NCI-H2196 treated with DMSO at 0.1 percent for 48 hours (cell line): Measurements from ENCODE around the gene SULF2.

ENCODE experiments used
- DNase-seq: peaks from one replicate; lab custom pipeline; 2025; ENCODE audit not compliant: unreplicated experiment; lab: John Stamatoyannopoulos, UW

Gene SULF2

DNA sequence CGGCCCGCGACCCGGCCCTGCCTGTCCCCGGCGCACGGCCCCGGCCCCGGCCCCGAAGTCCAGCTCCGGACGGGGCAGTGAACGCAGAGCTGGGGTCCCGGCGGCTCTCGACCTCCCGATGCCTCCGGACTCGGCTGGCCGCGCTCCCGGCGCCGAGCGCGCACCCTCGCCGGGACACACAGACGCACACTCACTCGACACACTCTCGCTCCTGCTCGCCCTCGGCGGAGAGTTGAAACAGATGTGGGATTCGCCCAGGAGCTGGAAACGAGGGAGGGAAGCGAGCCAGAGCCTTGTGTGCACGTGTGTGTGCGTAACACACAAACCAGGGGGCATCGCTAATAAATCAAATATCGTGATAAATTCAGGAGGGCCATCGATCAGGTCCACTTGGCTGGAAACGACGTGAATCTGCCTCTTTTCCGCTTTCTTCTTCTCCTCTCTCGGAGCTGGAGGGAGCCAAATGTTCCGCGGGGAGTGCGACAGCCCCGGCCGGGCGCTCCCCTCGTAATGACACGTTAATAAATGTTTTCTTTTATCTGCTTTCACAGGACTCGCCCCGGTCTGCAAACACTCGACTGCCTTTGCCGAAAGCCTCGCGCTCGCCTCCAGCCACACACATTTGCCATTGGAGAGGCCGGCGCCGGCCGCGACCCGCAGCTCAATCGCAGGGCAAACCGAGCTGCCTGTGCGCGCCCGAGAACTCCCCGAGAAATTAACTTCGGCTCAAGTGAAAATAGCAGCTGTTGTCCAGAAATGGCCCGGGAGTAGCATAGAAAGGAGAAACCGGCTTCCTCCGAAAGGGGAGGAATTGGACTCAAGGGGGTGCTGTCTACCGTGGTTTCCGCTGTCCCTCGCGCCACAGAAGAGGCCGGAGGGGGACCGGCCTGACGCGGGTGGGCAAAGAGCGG is 828 bp upstream of the SULF2 start:
- DNase-seq: peak; percentile 36

- no peak for DNase-seq
Observed at GRCh38 chr20:47784599-47785310, 526 bp downstream of the SULF2 start.

DNA sequence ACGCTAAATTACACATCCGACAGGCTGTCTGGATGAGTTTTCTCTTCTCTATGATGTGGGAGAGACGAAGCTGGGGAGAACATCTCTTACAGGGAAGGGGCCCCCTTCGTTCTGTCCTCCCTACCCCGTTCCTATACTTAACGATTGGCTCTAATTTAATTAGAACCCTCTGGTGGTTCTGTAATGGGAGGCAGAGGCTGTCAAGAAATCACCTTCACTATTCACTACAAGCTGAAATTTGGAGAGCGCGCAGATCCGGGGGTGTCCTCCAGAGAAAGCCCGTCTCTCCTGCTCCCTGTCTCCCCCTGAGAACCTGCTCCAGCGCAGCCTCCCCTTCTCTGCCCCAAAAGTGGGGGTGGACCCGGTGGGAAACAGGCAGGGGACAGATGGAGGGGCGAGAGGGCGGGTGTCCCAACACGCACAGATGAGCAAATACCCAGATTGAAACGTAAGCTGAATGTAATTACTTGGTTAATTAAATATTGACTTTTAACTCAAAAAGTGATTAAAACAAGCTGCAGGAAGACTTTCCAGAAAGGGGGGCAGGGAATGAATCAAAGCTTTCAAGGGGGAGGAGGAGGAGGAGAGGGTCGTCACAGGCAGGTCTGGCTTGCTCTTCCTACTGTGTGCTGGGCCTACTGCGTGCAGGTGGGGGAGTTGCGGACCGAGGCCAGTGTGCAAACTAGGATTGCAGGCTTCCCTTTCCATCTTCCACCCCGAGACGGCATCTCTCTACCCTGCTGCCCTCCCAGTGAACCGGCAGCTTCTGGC is 1.3 kb downstream of the SULF2 start:
- no peak for DNase-seq

DNA sequence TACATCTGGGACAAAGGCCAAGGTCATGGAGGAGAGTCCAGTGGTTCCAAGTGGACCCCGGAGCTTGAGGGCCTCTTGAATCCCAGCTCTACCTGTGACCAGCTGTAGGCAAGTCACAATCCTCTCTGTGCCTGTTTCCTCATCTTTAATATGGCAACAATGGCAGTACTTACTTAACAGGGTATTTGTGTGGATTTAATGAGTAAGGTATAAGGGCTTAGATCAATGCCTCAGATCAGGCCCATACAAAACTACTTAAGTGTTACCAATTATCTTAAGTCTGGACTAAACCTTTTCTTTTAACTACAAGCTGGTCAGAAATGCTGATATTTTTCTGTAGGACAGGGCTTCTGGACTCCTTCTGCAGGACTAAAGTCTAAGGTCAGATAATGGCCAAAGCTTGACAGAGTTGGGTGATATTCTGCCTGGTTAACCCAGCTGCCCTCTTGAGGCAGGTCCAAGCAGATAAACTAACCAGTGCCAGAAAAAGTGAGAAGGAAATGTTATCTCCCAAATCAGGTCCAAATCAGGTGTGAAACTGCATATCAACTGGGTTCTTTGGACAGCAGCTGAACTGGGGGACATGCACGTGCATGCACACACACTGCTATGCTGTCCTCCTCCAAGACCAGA is 2.2 kb downstream of the SULF2 start:
- DNase-seq: no peak

DNA sequence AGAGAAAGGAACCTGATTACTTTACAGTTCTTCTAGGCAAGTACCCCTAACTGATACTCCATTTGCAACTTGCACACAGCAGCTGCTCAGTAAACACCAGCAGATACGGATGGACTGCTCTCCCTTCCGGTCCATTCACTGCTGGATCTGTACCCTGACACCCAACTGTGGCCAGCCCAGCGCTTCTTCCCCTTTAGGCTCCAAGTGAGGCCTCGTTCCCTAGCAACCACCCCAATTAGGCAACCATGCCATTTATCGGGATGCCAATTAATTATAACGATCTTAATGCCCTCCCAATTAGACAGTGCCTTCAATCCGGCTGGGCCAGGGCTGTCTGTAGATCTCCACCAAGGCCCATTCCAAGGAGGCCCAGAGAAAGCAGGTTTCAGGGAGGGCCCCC is 3.2 kb downstream of the SULF2 start:
- DNase-seq: no peak

DNA sequence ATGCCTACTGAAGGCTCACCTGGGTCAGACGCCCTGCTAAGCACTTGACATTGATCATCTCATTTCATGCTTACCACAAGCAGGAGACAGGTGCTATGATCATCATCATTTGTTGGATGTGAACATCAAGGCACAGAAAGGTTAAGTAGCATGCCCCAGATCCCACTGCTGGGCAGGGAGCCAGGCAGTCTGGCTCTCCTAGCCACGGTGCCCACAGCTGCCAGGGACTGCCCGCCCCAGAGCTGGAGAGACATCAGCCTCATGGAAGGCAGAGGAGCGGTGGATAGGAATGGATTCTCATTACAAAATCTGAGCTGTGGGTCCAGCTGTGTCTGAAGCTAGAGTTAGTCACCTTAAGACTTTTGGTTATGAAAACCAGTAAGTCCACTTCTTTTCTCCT is 3.6 kb downstream of the SULF2 start:
- peak; percentile 69 for DNase-seq

GRCh38 chr20:47780720-47781389 is 4.4 kb downstream of the SULF2 start:
- DNase-seq: no peak

DNA sequence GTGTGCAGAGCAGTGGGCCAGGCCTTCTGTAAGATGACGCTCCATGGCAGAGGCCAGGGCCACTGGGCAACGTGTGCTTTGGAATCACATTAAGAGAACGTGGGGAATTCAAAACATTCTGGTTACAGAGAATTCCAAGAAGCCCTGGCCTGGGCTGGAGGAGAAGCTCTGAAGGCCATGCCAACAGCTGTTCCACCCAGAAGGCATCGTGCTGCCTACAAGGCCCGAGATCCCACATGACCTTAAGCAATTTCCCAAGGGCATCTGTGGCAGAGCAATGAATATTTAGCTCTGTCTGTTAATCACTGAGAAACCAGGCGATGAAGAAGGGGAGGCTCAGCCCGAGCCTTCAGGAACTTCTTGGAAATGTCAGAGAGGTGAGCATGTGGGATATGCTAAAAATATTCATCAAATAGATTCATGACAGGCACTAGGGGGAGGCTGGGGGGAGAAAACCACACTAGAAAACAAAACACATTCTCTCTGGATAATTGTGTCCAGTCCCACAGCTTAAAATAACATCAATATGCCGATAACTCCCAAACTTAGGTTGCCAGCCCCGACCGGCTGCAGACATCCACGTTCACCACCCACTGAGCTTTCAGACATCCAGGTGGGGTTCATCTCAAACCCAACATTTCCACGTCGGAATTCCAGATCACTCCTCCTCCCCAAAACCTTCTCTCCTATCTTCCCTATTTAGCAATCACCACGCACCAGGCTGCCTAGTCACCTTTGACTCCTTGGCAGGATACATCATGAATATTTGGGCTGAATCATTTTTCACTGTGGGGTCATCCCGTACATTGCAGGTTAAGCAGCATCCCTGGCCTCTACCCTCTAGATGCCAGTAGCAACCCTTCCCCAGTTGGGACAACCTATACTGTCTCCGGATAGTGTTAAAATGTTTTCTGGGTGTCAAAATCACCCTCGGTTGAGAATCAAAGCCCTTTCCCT is 6.6 kb downstream of the SULF2 start:
- no peak for DNase-seq

- DNase-seq: no peak
Observed at GRCh38 chr20:47777220-47777619, 8.1 kb downstream of the SULF2 start.

GRCh38 chr20:47776639-47777038 is 8.6 kb downstream of the SULF2 start:
- DNase-seq: no peak

GRCh38 chr20:47775841-47776240 is 9.4 kb downstream of the SULF2 start:
- no peak for DNase-seq

- no peak for DNase-seq
Observed at GRCh38 chr20:47775039-47775438, 10.2 kb downstream of the SULF2 start.

- DNase-seq: no peak
Observed at GRCh38 chr20:47774131-47774777, 11.0 kb downstream of the SULF2 start.

DNA sequence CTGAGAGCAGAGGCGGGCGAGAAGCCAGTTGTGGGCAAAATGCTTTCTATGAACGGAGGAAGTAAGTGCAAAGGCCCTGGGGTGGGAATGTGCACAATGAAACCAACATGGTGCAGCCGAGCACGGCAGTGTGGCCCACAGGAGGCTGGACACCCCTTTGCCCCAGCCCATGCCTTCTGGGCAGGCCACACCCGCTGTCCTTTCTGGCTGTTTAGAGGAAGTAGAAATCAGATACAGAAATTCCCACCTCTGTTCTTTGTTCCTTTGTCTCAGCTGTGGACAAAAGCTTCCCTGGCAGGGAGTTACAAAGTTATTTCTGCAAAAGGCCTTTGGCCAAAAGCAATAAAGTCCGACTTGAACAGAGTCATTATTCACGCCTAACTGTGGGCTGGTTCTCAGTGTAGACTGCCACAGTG is 11.9 kb downstream of the SULF2 start:
- no peak for DNase-seq

- DNase-seq: no peak
Observed at GRCh38 chr20:47770935-47771334, 14.3 kb downstream of the SULF2 start.

GRCh38 chr20:47768016-47768824 is 17.1 kb downstream of the SULF2 start:
- DNase-seq: no peak

GRCh38 chr20:47765691-47766594 is 19.3 kb downstream of the SULF2 start:
- DNase-seq: no peak
